Endothelial cell of hepatic sinusoid (primary cell): Measurements from ENCODE around the gene ITSN1.
"Not testable (repeated sequence)": the region's sequence is repeated elsewhere in the genome, so short reads cannot be mapped to it uniquely, and the experiment has no call there.

Source experiments
- in situ Hi-C: cut with HindIII; loops from 2 replicates; pipeline ENCODE4 v1.10.0; 2017; ENCODE audit warnings: low sequenced_read_pairs

ITSN1 gene

GRCh38 chr21:33855190-33855589, 212.9 kb downstream of the ITSN1 start:
- in situ Hi-C loops: no loop called here

GRCh38 chr21:33856893-33857527, 214.7 kb downstream of the ITSN1 start:
- in situ Hi-C loops: no loop called here

GRCh38 chr21:33857846-33858666, 215.8 kb downstream of the ITSN1 start:
- in situ Hi-C loops: no loop called here

- in situ Hi-C loops: no loop called here
Observed at GRCh38 chr21:33858667-33859372, 216.5 kb downstream of the ITSN1 start.

GRCh38 chr21:33859373-33860102, 217.2 kb downstream of the ITSN1 start:
- in situ Hi-C loops: no loop called here

GRCh38 chr21:33860332-33860879, 218.1 kb downstream of the ITSN1 start:
- in situ Hi-C loops: no loop called here

GRCh38 chr21:33861125-33861524, 218.8 kb downstream of the ITSN1 start:
- in situ Hi-C loops: no loop called here

GRCh38 chr21:33863191-33863590, 220.9 kb downstream of the ITSN1 start:
- in situ Hi-C loops: not testable (repeated sequence)

GRCh38 chr21:33864150-33864549, 221.8 kb downstream of the ITSN1 start:
- in situ Hi-C loops: no loop called here

- in situ Hi-C loops: no loop called here
Observed at GRCh38 chr21:33865176-33865575, 222.9 kb downstream of the ITSN1 start.

- in situ Hi-C loops: no loop called here
Observed at GRCh38 chr21:33865996-33866575, 223.8 kb downstream of the ITSN1 start.

- in situ Hi-C loops: no loop called here
Observed at GRCh38 chr21:33866826-33867225, 224.5 kb downstream of the ITSN1 start.

GRCh38 chr21:33867868-33868267, 225.6 kb downstream of the ITSN1 start:
- in situ Hi-C loops: not testable (repeated sequence)

GRCh38 chr21:33869873-33870272, 227.6 kb downstream of the ITSN1 start:
- in situ Hi-C loops: no loop called here

- in situ Hi-C loops: no loop called here
Observed at GRCh38 chr21:33870768-33871167, 228.5 kb downstream of the ITSN1 start.

- in situ Hi-C loops: no loop called here
Observed at GRCh38 chr21:33871171-33871570, 228.9 kb downstream of the ITSN1 start.

- in situ Hi-C loops: no loop called here
Observed at GRCh38 chr21:33872881-33873515, 230.7 kb downstream of the ITSN1 start.

GRCh38 chr21:33874161-33874560, 231.9 kb downstream of the ITSN1 start:
- in situ Hi-C loops: no loop called here

GRCh38 chr21:33875026-33875695, 232.9 kb downstream of the ITSN1 start:
- in situ Hi-C loops: no loop called here
